ENCODE results near the gene PRR23B.

The PRR23B gene

GRCh38 chr3:139006051-139006716 is 14.5 kb downstream of the PRR23B start, which contains the start of gene PRR23A:
Gene PRR23A, minus strand, starts transcription at chr3:139006268. Its CDS starts 0 bp downstream, at chr3:139006268.
- peaks cover 4% of the 10 kb centered on the region for H3K9me3 ChIP-seq (ENCODE audit: severe bottlenecking)
- no peaks in the 10 kb centered on the region for H3K36me3 ChIP-seq
- no peaks in the 10 kb centered on the region for H3K27me3 ChIP-seq (ENCODE audit: insufficient read depth, low read depth, severe bottlenecking)
- TF ChIP-seq CTCF (IDR thresholded peaks at IDR 0.05; ENCODE audit: low read depth, low read length): no peak
- no peak within 1 kb of the TSS for H3K27ac ChIP-seq
- H3K4me3 ChIP-seq (ENCODE audit: low read depth, low read length): no peak within 1 kb of the TSS
- no peak for DNase-seq

- Histone ChIP-seq H3K27me3 (ENCODE audit: insufficient read depth, low read depth, severe bottlenecking) (no peaks in the 10 kb centered on the region), H3K9me3 (ENCODE audit: severe bottlenecking) (peaks cover 4% of the 10 kb centered on the region), H3K36me3 (no peaks in the 10 kb centered on the region), H3K27ac (no peak overlapping the region), H3K4me3 (ENCODE audit: low read depth, low read length) (no peak overlapping the region)
- DNase-seq: no peak
- no peak for TF ChIP-seq CTCF (IDR thresholded peaks at IDR 0.05; ENCODE audit: low read depth, low read length)
Observed at GRCh38 chr3:139005356-139005993, 15.3 kb downstream of the PRR23B start.

GRCh38 chr3:138995706-138996105 is 25.0 kb downstream of the PRR23B start:
- Histone ChIP-seq H3K27ac (no peak overlapping the region), H3K36me3 (no peaks in the 10 kb centered on the region), H3K9me3 (ENCODE audit: severe bottlenecking) (no peaks in the 10 kb centered on the region), H3K27me3 (ENCODE audit: insufficient read depth, low read depth, severe bottlenecking) (no peaks in the 10 kb centered on the region), H3K4me3 (ENCODE audit: low read depth, low read length) (no peak overlapping the region)
- TF ChIP-seq CTCF (IDR thresholded peaks at IDR 0.05; ENCODE audit: low read depth, low read length): no peak
- DNase-seq: no peak

- no peaks in the 10 kb centered on the region for H3K36me3 ChIP-seq
- no peaks in the 10 kb centered on the region for H3K27me3 ChIP-seq (ENCODE audit: insufficient read depth, low read depth, severe bottlenecking)
- H3K9me3 ChIP-seq (ENCODE audit: severe bottlenecking): no peaks in the 10 kb centered on the region
- no peak overlapping the region for H3K4me3 ChIP-seq (ENCODE audit: low read depth, low read length)
- no peak overlapping the region for H3K27ac ChIP-seq
- no peak for DNase-seq
- no peak for TF ChIP-seq CTCF (IDR thresholded peaks at IDR 0.05; ENCODE audit: low read depth, low read length)
Observed at GRCh38 chr3:138987181-138987580, 33.5 kb downstream of the PRR23B start.

- DNase-seq: no peak
- no peaks in the 10 kb centered on the region for H3K36me3 ChIP-seq
Observed at GRCh38 chr3:138985932-138986331, 34.8 kb downstream of the PRR23B start.

More at GRCh38 chr3:138985932-138986331, 34.8 kb downstream of the PRR23B start:
- no peak overlapping the region for H3K4me3 ChIP-seq (ENCODE audit: low read depth, low read length)
- H3K9me3 ChIP-seq (ENCODE audit: severe bottlenecking): no peaks in the 10 kb centered on the region
- H3K27ac ChIP-seq: no peak overlapping the region
- no peaks in the 10 kb centered on the region for H3K27me3 ChIP-seq (ENCODE audit: insufficient read depth, low read depth, severe bottlenecking)
- TF ChIP-seq CTCF (IDR thresholded peaks at IDR 0.05; ENCODE audit: low read depth, low read length): no peak
